Measurements from ENCODE around the gene FREY1.
"Not testable (repeated sequence)": the region's sequence is repeated elsewhere in the genome, so short reads cannot be mapped to it uniquely, and the experiment has no call there.

Gene FREY1

GRCh38 chr11:45913514-45913913 is 6.4 kb upstream of the FREY1 start:
- DNase-seq = no peak

- no peak for DNase-seq
These were observed 3.6 kb upstream of the FREY1 start for GRCh38 chr11:45910623-45911022.

GRCh38 chr11:45909594-45910475 is 2.8 kb upstream of the FREY1 start:
- no peak for DNase-seq

GRCh38 chr11:45907911-45908370 is 870 bp upstream of the FREY1 start:
- no peak for DNase-seq

- DNase-seq = no peak
These were observed 882 bp downstream of the FREY1 start for GRCh38 chr11:45906096-45906682.

- DNase-seq = not testable (repeated sequence)
These were observed 1.5 kb downstream of the FREY1 start for GRCh38 chr11:45905576-45905975.

GRCh38 chr11:45905095-45905494 is 2.0 kb downstream of the FREY1 start:
- no peak for DNase-seq

GRCh38 chr11:45904309-45904915 is 2.7 kb downstream of the FREY1 start:
- no peak for DNase-seq

GRCh38 chr11:45902452-45903380 is 4.4 kb downstream of the FREY1 start:
- DNase-seq = no peak

GRCh38 chr11:45901626-45902025 is 5.4 kb downstream of the FREY1 start:
- DNase-seq = no peak

GRCh38 chr11:45900916-45901617 is 6.0 kb downstream of the FREY1 start:
- DNase-seq = no peak

GRCh38 chr11:45900175-45900800 is 6.8 kb downstream of the FREY1 start:
- not testable (repeated sequence) for DNase-seq

- no peak for DNase-seq
These were observed 7.5 kb downstream of the FREY1 start for GRCh38 chr11:45899448-45900174.

GRCh38 chr11:45899086-45899447 is 8.0 kb downstream of the FREY1 start:
- DNase-seq = no peak

GRCh38 chr11:45897556-45897955 is 9.5 kb downstream of the FREY1 start:
- no peak for DNase-seq

- no peak for DNase-seq
These were observed 10.6 kb downstream of the FREY1 start for GRCh38 chr11:45896422-45896984.

GRCh38 chr11:45895553-45896259 is 11.4 kb downstream of the FREY1 start:
- no peak for DNase-seq

- no peak for DNase-seq
These were observed 12.4 kb downstream of the FREY1 start for GRCh38 chr11:45894555-45895247.

- DNase-seq = no peak
These were observed 14.2 kb downstream of the FREY1 start for GRCh38 chr11:45892856-45893255.

All from cortex of kidney (tissue), 1 donor.